HG03039 (cell line): ENCODE data around the gene FAN1.

Experiments used
- ATAC-seq: cut with Tn5 transposase; IDR thresholded peaks from one replicate; pipeline ENCODE4 v1.9.1; 2021; ENCODE audit warnings: mild to moderate bottlenecking, moderate library complexity; ENCODE audit not compliant: unreplicated experiment

FAN1 gene

DNA sequence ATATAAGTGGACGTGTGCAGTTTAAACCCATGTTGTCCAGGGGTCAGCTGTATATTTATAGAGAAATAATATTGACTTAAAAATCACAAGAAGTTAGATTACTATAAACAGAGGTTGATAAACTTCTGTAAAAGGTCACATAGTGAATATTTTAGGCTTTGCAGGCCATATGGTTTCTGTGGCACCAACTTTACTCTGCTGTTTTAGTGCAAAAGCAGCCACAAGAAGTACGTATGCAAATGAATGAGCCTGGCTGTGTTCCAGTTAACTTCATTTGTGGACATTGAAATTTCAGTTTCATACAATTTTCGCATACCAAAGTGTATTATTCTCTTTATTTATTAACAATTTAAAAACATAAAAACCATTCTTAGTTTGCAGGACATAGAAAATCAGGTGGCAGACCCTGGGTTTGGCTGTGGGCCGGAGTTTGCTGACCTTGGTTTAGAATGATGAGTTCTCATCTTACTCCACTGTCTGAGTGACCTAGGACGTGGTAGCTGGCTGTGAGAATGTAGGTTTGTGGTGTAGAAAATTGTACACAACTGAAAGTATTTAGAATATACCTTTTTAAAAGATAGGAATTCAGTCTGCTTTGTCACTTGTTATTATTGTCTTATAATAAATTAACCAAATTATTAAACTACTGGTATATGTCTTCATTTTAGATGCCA is 16.3 kb downstream of the FAN1 start:
- no peak for ATAC-seq

DNA sequence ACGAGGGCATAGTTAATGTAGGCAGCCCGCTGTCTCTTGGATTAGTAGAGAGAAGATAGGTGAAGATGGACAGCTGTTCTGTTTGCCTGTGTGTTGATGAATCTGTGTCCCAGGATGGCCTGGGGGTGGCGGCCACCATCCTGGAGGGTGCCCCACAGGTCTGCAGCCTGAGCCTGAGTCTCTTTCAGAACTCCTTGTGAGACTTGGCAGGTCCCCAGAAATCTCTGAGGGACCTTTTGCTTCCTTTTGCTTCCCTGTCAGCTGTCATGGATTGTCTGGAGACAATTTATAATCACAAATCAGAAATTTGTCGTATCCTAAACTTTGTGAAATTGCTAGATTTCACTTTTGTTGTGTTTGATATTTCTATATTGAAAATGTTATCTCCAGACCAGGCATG is 17.4 kb downstream of the FAN1 start:
- no peak for ATAC-seq

DNA sequence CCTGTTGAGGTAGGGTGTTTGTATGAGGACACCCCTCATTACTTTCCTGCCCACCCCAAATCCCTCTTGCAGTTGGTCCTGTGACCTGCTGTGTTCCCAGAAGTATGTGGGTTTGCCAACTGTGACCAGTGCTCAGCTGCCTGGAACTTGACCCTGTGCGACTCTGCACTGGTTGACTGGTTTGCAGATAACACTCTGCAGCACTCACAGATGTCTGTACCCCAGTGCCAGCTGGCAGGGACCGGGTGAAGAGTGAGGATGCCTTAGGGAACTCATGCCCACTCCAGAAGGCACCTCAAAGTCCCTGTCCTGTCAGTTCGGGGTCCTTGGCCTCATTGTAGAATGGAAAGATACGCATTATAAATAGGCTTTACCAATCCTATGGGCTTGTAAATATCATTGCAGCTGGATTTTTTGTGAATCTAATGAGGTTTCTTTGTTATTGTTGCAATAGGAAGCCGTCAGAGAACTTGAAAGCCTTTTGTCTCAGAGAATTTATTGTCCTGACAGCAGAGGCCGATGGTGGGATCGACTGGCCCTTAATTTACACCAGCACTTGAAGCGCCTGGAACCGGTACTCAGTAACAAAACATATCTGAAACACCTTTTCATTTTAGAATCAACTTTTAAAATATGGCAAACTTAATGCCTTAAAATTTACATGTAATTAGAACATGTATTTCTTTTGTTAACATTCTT is 18.2 kb downstream of the FAN1 start:
- ATAC-seq: no peak

DNA sequence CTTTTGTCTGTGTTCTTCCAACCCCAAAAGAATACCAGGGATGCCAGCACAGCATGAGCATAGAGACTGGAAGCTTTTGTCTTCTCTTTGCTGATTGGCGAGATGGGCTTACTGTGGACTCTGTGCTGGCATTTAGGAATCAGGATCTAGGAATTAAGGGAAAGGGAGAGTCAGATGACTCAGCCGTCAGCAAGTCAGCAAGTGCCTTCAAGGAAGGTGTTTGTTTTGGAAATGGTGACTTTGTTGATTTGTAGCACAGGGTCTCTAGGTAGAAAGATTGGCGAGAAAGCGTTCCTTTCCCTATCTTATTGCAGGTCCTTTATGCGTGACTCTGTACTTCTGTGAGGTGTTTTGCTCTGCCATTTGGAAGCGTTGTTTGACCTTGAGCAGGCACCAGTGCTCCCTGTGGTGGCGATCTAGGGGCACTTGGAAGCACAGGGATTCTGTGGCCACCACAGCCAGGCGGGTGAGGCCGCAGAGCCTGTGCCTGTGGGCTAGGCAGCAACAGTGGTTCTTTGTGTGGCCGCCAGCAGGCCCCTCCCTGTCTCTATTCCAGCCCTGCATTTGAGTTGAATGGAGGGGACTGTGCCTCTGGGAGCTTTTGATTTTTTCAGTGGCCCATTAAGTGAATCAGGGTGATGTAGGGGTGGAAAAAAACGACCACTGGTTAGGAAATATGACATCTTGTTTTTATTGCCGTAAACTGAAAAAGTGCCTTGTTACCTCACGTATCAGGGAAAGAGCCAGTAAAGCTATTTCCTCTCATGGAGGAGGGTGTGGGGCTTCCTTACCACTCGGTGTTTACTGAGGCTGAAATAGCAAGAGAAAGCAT is 19.0 kb downstream of the FAN1 start:
- ATAC-seq: no peak

DNA sequence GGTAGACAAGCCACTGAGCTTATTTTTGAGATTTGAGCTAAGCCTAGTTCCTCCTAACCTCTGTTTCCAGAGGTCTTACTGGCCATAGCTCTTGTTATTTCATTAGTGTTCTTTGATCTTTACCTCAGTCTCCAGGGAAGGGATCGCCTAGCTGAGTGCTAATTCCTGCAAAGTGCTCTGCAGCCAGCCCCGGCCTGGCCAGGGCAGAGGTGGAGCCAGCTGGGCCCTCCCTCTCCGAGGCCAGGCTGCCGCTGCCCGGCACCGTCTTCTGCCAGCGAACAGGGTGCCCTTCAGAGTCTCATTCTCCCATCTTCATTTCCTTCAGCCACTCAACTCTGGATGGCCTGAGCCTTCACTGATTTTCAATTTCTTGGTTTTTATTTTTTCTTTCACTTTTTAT is 19.7 kb downstream of the FAN1 start:
- ATAC-seq: no peak

DNA sequence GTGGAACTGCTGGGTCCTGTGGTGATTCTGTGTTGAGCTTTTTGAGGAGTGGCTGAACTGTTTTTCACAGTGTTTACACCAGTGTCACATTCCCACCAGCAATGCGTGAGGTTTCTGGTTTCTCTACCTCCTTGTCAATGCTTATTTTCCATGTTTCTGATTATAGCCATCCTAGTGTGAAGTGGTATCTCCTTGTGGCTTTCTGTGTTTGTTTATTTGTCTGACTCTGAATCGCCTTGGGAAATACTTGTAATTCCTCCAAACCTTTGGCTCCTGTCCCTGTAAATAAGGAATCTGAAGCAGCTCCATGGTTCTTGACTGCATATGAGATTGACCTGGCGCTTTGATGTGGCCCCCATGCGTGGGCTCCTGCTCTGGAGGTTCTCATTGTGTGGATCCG is 20.6 kb downstream of the FAN1 start:
- ATAC-seq: no peak

DNA sequence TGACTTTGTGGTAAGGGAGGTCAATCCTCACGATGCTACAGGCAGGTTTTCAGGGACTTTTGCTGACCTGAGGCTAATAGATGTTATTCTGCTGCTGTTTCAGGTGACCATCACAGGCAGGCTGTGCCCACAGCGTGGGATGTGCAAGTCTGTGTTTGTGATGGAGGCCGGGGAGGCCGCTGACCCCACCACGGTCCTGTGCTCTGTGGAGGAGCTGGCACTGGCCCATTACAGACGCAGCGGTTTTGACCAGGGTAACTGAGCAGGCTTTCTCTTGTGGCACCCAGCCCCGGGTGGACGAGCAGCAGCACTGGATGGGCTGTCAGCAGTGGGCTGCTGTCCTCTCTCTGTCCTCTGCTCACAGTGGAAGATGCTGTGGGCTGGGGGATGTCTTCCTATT is 22.0 kb downstream of the FAN1 start:
- ATAC-seq: no peak

DNA sequence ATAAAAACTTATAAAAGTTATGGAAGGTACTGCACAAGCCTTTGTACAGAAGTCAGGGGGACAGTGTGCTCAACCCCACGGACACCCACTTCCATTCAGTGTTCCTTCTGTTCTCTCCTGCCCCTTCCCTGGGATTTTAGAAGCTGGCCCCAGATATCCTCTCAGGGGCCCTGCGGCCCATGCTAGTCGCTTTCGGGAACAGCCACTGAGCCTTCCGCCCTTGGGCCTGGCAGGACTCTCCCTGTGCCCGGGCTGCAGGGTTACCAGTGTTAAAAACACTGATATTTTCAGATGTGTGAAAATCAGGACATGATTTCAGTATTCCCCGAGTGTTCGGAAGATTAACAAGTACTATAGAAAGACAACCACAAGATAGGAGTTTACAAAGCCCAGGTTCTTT is 22.4 kb downstream of the FAN1 start:
- no peak for ATAC-seq

DNA sequence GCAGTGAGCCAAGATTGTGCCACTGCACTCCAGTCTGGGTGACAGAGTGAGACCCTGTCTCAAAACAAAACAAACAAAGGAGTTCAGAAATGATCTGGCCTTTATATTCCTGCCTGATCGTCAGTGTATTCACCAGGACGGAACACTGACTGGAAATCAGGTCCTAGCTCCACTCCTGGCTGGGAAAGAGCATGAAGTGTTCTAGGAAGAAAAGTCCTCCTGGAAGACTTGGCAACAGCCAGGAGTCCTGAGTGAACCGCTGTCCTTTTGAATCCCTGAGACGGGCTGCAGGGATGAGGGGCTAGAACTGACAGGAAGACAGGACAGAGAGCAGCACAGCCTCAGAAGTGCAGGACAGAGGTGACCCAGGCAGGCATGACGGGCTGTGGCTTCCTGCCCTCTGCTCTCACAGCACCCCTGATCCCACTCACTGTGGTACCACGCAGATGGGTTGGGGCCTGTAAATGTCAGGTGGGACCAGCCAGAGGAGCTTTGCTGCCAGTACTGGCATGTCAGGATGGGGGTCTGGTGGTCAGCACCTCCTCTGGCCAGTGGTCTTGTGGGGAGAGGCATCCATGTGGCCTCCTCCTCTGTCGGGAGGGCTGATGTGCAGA is 23.5 kb downstream of the FAN1 start:
- ATAC-seq: no peak

DNA sequence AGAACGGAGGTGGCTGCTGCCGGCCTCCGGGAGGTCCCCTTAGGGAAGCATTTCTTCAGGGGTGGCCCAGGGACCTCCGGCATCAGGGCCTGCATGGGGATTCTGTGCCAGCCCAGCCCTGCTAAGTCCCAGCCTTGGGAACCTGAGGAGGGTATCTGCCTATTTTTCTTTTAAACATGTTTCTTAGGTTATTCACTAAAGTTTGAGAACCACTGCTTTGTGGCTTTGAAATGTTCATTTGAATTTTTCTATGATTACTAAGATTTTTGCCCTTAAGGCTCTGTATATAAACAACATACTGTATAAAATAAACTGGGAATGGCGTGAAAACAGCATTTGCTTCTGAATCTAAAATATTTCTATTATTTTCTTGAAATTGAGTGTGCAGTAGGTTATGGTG is 24.4 kb downstream of the FAN1 start:
- ATAC-seq: no peak

DNA sequence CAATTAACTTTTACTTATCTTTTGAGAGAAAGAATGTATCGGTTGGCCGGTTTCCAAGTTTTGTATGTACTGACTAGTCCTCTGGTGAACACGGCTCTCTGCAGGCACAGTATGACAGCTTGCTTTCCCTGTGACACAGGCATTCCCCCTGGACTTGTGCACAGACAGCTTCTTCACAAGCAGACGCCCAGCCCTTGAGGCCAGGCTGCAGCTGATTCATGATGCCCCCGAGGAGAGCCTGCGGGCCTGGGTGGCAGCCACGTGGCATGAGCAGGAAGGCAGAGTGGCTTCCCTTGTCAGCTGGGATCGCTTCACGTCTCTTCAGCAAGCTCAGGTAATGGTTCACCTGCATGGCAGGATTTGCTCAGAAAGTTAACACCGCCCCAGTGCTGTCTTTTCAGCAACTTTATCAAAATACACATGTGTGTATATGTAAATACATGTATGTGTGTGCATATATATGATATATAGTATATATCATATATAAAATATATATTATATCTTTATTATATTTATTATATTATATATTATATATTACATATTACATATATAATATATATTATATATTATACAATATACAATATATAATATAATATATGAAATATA is 25.5 kb downstream of the FAN1 start:
- ATAC-seq: no peak

DNA sequence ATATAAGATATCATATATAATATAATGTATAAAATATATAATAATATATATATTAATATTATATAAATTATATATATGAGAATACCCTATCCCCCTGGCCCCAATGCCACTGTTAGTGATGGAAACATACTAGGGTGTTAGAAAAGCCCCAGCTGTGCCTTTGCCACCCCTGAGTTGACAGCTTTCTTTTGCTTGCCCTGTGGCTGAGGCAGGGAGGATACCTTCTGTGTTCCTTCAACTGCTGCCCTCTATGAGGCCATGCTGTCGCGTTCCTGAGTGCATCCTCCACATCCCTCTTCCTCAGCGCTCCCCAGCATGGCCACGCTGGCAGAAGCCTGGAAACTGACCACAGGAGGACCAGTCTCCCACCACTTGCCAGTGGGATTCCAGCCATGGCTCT is 26.3 kb downstream of the FAN1 start:
- no peak for ATAC-seq

DNA sequence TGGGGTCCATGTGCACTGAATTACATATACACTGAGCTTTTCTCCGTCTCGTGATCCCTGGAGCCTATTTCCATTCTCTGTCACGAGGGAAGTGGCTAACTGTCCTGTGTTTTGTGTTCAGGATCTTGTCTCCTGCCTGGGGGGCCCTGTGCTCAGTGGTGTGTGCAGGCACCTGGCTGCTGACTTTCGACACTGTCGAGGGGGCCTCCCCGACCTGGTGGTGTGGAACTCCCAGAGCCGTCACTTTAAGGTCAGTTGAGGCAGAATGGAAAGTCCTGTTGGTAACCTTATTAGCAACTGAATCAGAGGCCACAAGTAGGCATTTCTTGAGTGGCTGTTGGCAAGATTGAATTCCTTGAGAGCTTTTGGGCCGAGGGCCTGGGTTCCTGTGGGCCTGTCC is 26.7 kb downstream of the FAN1 start:
- no peak for ATAC-seq

DNA sequence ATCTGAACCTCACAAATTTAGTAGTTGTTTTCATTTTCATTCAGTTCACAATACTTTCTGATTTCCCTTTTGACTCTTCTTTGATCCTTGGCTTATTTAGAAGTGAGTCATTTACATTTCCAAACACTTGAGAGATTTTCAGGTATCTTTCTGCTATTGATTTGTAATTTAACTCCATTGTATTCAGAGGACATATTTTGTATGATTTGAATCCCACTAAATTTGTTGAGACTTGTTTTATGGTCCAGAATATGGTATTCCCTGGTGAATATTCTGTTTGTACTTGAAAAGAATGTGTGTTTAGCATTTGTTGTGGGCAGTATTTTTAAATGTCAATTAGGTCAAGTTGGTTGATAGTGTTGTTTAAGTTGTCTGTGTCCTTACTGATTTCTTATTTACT is 29.6 kb downstream of the FAN1 start:
- ATAC-seq: no peak

DNA sequence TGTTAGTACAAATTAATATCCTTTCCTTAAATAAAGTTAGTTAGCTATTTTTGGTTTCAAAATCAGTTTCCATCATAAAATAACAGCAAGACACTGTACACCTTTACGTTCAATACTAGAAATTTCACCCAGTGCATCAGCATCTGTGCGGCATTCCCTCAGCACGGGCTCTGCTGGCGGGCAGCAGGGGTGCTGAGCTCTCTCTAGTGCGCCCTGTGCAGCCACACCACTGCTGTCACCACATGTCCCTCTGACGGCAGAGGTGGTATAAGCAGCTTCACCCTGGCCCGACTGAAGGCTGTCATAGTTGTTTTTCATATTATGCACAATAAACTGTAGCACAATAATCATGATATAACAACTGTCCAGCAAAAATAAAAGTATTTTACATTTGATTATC is 35.4 kb downstream of the FAN1 start:
- no peak for ATAC-seq

DNA sequence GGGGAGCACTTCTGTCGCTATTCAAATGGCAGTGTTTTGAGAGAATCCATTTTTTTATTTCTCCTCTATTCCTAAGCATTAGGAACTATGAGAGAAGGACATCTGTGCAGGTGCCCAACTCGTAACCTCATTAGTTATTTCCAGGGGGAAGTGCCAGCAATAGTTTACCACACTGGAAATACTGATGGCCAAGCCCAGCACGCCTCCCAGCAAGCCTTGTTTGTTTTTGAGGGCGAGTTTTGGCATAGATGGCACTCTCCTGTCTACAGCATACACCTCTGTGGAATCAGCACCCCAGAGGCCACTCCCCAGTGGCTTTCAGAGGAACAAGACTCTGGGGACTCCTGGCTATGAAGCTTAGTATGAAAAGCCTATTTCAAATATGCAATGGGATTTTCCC is 36.6 kb downstream of the FAN1 start:
- no peak for ATAC-seq

DNA sequence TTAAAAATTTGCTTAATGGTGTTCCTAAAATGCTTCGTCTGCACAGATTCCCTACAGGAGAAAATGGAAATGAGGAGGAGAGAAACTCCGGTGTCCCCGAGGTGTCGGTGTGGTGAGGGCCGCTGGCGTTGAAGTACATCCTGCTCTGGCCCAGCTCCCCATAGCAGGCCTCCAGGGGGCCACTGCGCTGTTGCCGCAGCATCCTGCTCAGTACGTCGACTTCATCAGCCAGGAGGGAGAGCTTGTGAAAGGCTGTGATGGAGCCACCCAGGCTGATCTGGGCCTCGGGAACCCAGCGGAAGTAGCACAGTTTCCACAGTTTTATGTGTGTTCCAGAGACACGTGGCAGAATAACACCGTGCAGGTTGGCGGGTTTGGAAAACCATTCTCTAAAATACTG is 37.8 kb downstream of the FAN1 start:
- ATAC-seq: no peak

DNA sequence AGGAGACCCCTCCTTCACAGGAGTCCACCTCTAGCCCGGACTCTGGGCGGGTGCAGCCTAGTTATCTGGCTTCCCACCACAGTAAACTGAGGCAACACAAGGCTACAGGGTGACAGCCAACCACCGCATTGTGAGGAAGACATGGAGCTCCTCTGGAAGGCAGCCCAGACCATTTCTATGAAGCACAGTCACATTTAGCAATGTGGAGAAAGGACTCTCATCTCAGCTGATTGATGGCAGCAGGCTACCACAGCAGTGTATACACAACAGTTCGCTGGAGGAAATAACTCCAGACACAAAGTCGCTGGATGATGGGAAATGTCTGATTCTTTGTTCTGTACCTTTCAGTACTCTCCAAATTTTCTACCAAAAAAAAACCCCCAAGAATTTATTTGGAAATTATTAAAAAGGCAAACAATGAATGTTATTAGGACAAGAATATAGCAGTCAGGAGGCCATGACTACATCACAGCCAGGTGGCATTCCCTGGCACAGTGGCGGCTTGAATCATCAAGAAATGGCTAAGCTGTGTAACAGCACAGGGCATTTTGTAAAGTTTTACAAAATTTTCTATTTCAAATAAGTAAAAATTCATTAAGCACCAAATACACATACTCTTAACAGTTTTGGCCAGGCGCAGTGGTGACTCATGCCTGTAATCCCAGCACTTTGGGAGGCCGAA is 40.1 kb downstream of the FAN1 start:
- no peak for ATAC-seq

DNA sequence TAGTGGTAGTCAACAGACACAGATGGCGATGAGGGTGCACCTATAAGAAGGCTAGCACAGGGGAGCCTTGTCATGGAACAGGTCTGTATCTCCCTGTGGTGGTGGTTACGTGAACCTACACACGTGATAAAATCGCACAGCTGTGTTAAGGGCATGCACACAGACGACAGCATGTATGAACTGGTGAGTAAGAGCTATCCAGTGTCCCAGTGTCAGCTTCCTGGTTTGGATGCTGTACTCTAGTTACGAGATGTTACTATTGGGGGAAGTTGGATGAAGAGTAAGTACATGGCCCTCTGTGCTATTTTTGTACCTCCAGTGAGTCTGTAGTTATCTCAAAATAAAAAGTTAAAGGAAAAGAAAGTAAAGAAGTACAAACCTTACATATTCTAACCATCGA is 49.5 kb downstream of the FAN1 start:
- ATAC-seq: no peak

DNA sequence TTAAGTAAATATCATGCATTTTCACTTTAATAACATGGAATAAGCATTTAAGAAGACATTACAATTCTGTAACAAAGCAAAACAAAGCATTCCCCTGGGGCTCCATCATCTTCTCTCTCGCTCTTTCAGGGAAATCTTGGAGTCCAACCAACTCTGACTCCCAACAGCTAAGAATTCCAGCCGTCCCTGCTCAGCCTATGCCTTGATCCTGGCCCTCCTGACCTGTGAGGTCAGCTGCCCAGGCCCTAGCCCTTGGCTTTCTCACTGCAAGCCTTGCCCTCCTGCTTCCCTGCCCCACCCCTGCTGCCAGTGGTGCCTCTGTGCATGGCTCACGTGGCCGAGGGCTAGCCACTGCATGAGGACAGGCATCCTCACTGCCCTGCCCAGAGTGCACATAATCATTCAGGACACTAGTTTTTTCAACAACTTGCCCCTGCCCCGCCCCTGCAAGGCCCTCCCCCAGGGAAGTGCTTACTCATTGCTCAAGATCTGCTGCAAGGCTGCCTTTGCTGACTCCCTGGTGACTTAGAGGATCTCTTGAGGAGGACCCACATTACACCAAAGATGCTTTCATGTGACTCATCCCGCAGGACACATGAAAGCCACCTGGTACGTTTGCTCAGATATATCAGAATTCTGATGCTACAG is 50.1 kb downstream of the FAN1 start:
- ATAC-seq: no peak
